ENCODE results near the gene ZNF235. TPM values are rescaled to one million over a fixed set of nuclear protein-coding genes. Genes with fewer than 3 reads are reported as not detected.

The ZNF235 gene
- total and polyA plus RNA-seq, 2 of the 4 experiments (the other 2 are of a cell fraction): 0.77 to 3.0 TPM

GRCh38 chr19:44258136-44258535 is 46.7 kb downstream of the ZNF235 start:
- H2AFZ ChIP-seq (replicated peaks; ENCODE audit: low read length, poor library complexity): no peak overlapping the region
- dilution Hi-C loops (cut with HindIII; ENCODE audit: low sequenced_read_pairs, unreplicated experiment): no loop called here

More at GRCh38 chr19:44258136-44258535, 46.7 kb downstream of the ZNF235 start:
- Histone ChIP-seq H4K8ac (ENCODE audit: low read depth in 2 of 2, low read length in 2 of 2) (no peak overlapping the region), H2BK5ac (ENCODE audit: low read depth, low read length, poor library complexity, severe bottlenecking) (no peak overlapping the region), H3K14ac (replicated peaks; ENCODE audit: low read depth, low read length) (no peak overlapping the region), H3K9ac (ENCODE audit: low read depth, low read length) (no peak overlapping the region), H3K79me1 (ENCODE audit: low read depth in 1 of 2, low read length in 2 of 2) (no peaks in the 10 kb centered on the region), H3K4me3 (ENCODE audit: insufficient read depth, low read depth, low read length) (no peak overlapping the region), H3K56ac (ENCODE audit: extremely low read depth, insufficient read depth, low read length) (no peak overlapping the region), H4K20me1 (ENCODE audit: insufficient read depth, low read length) (no peaks in the 10 kb centered on the region), H3K4me1 (ENCODE audit: control insufficient read depth, insufficient read depth, low read length) (peaks cover 2% of the 10 kb centered on the region; the same call in 1 of the 2 replicates), H3K36me3 (ENCODE audit: control insufficient read depth, insufficient read depth, low read length) (no peaks in the 10 kb centered on the region), H2AK9ac (replicated peaks; ENCODE audit: low read depth, low read length, poor library complexity) (no peak overlapping the region), H2BK20ac (ENCODE audit: low read depth, low read length) (no peak overlapping the region), H4K5ac (ENCODE audit: low read depth, low read length) (no peak overlapping the region), H4K91ac (ENCODE audit: insufficient read depth, low read depth, low read length) (no peak overlapping the region), H3K27me3 (ENCODE audit: control insufficient read depth, insufficient read depth, low read length) (no peaks in the 10 kb centered on the region), H3K18ac (ENCODE audit: low read depth, low read length) (no peak overlapping the region), H3K9me1 (ENCODE audit: insufficient read depth, low read length) (no peaks in the 10 kb centered on the region), H3K4me2 (ENCODE audit: low read depth, low read length) (no peak overlapping the region), H3K9me3 (ENCODE audit: control insufficient read depth, insufficient read depth, low read length) (peaks cover 23% of the 10 kb centered on the region), H3K23ac (ENCODE audit: low read depth, low read length) (no peak overlapping the region), H2BK120ac (ENCODE audit: low read depth, low read length) (no peak overlapping the region), H3K27ac (ENCODE audit: insufficient read depth, low read length) (no peak overlapping the region), H2AK5ac (ENCODE audit: low read depth, low read length) (no peak overlapping the region), H2BK15ac (ENCODE audit: low read depth, low read length) (no peak overlapping the region), H3K4ac (ENCODE audit: low read depth, low read length) (no peak overlapping the region)
- DNase-seq (no peak), ATAC-seq (ENCODE audit: low read depth) (no peak)
- no TSS peak for BruUV-seq (replicated peaks)
- ChIA-PET POLR2A (ENCODE audit: unreplicated experiment) (no interaction called here), CTCF (no interaction called here)
- TF ChIP-seq MXI1 (IDR thresholded peaks at IDR 0.05; ENCODE audit: borderline replicate concordance, low read depth, low read length) (no peak), MAFK (IDR thresholded peaks at IDR 0.05; ENCODE audit: low read depth, low read length) (peak; percentile 96)
- intact Hi-C loops (cut with micrococcal nuclease): no loop called here
- WGBS, 2 experiments (ENCODE audit: extremely low coverage in 2 of 2, insufficient read length in 1 of 2): no CpG with 5 or more reads among the region's 1 CpG
- in situ Hi-C loops (cut with MboI; ENCODE audit: low sequenced_read_pairs): no loop called here

Measured in IMR-90 (cell line).